DND-41 (cell line): ENCODE measurements around the gene COX6A2.
"Not testable (repeated sequence)": the region's sequence is repeated elsewhere in the genome, so short reads cannot be mapped to it uniquely, and the experiment has no call there.

Source experiments
- EZH2 ChIP-seq: IDR thresholded peaks from 3 replicates; pipeline ENCODE4 v1.6.1; 2012; ENCODE audit warnings: borderline replicate concordance, low read depth, mild to moderate bottlenecking, moderate library complexity, low read length, inconsistent platforms; ENCODE audit not compliant: severe bottlenecking
- TF ChIP-seq, protein P1 (sequence below): IDR thresholded peaks from 2 replicates; pipeline ENCODE4 v1.5.1; 2012; ENCODE audit warnings: borderline replicate concordance, low read length, moderate library complexity, mild to moderate bottlenecking; ENCODE audit not compliant: poor library complexity, severe bottlenecking; ENCODE audit errors: extremely low read depth

GRCh38 chr16:31417036-31417435 is 11.1 kb downstream of the COX6A2 start:
- TF ChIP-seq, protein P1, sequence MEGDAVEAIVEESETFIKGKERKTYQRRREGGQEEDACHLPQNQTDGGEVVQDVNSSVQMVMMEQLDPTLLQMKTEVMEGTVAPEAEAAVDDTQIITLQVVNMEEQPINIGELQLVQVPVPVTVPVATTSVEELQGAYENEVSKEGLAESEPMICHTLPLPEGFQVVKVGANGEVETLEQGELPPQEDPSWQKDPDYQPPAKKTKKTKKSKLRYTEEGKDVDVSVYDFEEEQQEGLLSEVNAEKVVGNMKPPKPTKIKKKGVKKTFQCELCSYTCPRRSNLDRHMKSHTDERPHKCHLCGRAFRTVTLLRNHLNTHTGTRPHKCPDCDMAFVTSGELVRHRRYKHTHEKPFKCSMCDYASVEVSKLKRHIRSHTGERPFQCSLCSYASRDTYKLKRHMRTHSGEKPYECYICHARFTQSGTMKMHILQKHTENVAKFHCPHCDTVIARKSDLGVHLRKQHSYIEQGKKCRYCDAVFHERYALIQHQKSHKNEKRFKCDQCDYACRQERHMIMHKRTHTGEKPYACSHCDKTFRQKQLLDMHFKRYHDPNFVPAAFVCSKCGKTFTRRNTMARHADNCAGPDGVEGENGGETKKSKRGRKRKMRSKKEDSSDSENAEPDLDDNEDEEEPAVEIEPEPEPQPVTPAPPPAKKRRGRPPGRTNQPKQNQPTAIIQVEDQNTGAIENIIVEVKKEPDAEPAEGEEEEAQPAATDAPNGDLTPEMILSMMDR: not testable (repeated sequence)
- TF ChIP-seq EZH2: not testable (repeated sequence)
